GM18909 (cell line): Measurements from ENCODE around the gene SYTL1.

ENCODE experiments used
- ATAC-seq: cut with Tn5 transposase; IDR thresholded peaks from one replicate; pipeline ENCODE4 v1.9.1; 2021; ENCODE audit warnings: mild to moderate bottlenecking; ENCODE audit not compliant: unreplicated experiment, poor library complexity

Gene SYTL1

DNA sequence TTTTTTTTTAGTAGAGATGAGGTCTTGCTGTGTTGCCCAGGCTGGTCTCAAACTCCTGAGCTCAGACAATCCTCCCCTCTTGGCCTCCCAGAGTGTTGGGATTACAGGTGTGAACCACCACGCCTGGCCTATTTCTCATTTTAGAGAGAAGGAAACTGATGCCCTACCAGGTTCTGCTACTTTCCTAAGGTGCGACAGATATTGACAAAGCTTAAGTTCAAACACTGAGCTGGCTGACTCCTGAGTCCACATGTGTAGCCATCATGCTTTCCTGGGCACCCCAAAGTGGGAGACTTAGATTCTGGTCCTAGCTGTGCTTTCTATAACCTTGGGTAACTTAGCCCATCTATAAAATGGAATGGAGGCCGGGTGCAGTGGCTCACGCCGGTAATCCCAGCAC lies 25.0 kb upstream of the SYTL1 start:
- no peak for ATAC-seq

DNA sequence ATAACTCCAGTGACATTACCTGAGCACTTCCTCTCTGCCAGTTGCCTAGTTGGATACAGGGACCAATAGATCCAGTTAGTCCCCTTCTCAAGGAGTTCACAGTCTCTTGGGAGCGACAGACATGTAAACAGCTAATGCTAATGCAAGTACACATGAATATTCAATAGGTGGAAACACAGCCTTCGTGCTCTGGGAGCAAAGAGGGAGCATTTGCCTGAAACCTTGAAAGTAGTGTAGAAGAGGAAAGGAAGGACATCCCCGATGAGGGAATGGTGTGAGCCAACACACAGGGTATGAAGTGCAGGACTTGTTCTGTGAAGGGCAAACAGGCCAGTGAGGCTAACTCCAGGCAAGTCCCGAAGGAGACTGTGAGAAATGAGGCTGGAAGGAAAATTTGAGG lies 23.7 kb upstream of the SYTL1 start:
- ATAC-seq = no peak

- no peak for ATAC-seq
Measured at GRCh38 chr1:27318596-27318995, 23.2 kb upstream of the SYTL1 start.

DNA sequence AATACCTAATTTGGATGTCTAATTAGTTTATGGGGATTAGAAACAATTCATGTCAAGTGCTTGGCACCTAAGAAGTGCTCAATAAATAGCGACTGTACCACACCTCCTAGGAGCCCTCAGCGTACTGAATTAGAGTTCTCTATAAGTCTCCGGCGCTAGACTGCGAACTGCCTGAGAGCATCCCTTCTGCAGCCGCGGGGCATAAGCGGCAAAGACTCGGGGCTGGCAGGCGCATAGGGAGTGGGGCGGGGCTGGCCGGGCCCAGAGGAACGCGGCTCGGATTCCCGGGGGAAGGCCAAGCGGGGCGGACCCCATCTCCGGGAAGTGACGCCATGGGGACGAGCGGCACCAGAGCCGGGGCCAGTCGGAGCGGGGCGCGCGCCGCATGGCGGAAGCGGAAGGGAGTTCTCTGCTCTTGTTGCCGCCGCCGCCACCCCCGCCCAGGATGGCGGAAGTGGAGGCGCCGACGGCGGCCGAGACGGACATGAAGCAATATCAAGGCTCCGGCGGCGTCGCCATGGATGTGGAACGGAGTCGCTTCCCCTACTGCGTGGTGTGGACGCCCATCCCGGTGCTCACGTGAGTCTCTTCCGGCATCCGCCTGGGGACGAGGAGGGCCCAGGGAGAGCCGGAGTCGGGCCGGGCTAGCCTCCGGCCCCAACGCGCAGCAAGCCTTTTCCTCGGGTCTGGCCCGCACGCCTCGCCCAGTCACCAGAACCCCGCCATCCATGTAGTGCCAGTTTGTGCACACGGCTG lies 19.8 kb upstream of the SYTL1 start, which contains the start of gene TMEM222:
TSS of gene TMEM222 (plus strand) at position 351 of the 756 bp plus-strand sequence. CDS start at position 386, 35 bp downstream.
- ATAC-seq = peak; percentile 94

DNA sequence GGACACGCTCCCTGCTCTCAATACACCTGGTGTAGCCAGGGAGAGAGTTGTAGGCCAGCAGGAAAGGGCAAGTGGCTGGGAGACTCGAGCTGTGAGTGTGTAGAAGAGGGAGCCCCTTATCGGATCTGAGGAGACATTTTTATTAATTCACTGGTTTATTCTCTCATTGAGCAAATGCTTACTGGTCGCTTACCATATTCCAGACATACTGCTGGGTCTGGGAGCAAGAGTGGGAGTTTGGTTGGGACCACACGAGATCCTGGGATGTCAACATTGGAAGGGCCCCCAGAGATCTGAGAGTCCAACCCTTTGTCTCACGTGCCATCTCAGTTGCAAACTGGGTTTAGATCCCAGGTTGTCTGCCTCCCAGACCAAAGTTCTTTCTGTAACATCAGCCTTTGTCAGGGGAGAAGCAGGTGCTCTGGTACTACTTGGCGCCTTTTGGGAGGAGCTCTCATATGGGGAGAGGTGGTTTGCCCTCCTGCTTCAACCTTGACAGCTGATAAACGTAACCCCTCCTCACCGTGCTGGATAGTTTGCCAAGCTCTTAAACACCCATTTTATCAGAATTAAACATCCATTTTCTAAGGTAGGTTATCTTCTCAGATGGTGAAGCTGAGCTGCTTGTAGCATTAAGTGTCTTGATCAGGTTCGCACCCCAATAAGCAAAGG lies 19.1 kb upstream of the SYTL1 start:
- ATAC-seq = no peak

DNA sequence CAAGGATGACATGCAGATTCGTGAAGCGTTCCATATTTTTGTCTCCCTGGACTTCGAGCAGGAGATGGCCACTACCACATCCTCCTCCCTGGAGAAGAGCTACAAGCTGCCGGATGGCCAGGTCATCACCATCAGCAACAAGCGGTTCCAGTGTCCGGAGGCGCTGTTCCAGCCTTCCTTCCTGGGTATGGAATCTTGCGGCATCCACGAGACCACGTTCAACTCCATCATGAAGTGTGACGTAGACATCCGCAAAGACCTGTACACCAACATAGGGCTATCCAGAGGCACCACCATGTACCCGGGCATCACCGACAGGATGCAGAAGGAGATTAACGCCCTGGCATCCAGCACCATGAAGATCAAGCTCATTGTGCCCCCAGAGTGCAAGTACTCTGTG lies 16.5 kb upstream of the SYTL1 start:
- no peak for ATAC-seq

DNA sequence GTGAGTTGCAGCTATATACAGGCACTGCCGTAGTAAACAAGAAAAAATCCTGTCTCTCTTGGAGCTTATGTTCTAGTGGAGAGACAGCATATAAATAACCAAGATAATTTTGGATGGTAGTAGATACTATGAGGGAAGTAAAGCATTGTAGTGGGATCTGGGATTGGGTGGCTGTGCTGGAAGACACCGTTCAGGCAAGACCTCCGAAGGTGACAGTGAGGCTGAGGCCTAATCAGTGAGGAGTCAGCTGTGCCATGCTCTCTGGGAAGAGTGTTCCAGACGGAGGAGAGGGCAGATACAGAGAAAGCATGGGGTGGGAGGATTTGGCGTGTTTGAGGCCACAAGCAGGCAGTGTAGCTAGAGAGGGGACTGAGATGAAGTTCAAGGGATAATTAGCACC lies 13.9 kb upstream of the SYTL1 start:
- no peak for ATAC-seq

- ATAC-seq = no peak
Measured at GRCh38 chr1:27330786-27331185, 11.0 kb upstream of the SYTL1 start.

GRCh38 chr1:27331426-27331825 lies 10.4 kb upstream of the SYTL1 start:
- ATAC-seq = no peak

DNA sequence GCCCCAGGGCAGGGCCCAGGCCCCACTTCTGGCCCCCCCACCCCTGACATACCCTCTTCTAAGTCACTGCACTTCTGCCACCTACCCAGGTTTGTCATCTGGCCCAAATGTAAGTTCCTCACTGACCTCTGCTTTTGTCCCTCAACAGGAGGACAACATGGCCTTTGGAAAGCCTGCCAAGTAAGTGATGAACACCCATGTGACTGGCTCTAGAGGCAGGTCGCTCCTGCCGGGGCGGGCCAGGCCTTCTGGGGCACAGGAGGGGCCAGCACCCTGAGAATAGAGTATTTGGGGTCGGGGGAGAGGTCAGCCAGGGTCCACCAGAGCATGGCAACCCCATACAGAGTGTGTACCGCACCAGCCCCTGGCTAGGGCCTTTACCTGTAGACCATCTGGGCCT lies 9.9 kb upstream of the SYTL1 start:
- no peak for ATAC-seq

GRCh38 chr1:27332536-27333281 lies 9.1 kb upstream of the SYTL1 start:
- no peak for ATAC-seq

DNA sequence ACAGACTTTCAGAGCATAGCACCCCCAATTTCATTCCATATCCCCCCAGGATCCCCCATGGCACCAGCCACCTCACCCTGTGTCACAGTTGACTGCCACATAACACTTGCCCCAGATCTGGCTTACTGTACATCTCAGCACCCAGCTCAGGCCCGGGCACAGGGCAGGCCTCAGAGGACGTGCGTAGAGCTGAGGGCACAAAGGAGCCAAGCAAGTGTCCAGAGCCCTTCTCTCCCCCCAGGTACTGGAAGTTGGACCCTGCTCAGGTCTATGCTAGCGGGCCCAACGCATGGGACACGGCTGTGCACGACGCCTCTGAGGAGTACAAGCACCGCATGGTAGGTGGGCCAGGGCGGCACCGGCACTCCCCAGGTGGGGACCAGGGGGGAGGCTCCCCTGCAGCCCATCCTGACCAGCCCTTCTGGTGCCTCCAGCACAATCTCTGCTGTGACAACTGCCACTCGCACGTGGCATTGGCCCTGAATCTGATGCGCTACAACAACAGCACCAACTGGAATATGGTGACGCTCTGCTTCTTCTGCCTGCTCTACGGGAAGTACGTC lies 8.0 kb upstream of the SYTL1 start:
- no peak for ATAC-seq

- no peak for ATAC-seq
Measured at GRCh38 chr1:27335506-27336422, 6.1 kb upstream of the SYTL1 start.

- no peak for ATAC-seq
Measured at GRCh38 chr1:27336756-27337155, 5.1 kb upstream of the SYTL1 start.

DNA sequence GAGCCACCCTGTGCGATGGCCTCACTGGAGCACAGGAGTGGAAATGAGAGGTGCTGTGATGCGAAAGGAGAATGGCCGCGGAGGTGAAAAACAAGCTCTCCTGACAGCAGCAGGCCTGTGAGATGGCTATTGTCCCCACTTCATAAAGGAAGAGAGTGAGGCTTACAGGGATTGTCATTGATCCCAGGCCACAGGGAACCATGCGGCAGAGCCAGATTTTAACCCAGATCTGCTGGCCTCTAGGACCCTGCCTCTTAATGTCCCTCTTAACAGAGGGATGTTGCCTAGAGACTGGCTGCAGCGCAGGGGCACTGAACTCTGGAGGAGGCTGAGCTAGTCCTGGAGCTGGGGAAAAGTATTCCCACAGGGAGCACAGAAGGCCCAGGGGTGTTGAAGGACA lies 3.1 kb upstream of the SYTL1 start:
- ATAC-seq = no peak

DNA sequence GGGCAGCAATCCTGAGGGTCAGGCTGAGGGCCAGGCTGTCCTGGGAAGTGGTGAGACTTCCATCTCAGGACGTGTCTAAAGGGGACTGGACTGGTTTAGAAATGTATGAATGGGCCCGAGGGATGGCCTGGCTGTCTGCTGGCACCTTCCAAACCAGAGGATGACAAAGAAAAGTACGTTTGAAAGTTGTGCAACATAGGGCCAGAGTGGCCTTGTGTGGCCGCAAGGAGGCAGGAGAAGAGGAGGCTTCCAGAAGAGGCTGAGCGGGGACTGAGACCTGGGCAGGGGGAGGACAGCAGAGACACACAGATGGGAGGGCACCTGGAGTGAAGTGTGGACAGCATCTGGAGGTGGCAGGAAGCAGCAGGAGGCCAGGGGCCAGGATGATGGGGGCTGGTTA lies 2.6 kb upstream of the SYTL1 start:
- ATAC-seq = no peak

DNA sequence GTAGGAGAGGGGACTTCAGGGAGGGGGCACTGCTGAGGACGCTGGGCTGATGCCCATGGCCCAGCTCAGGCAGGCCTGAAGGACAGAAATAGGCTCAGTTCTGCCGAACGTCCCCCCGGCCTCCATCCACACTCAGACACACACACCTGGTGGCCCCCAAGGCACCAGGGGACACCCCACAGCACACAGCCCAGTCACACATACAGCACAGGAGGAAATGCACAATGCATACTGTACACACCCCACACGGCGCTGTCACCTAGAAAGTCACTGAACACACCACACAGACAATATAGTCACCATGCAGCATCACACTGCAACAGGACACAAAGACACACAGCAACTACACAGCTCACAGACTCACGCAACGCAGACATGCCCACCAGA lies 562 bp downstream of the SYTL1 start:
- no peak for ATAC-seq

- peak; percentile 39 for ATAC-seq
Measured at GRCh38 chr1:27342778-27343638, 1.2 kb downstream of the SYTL1 start.

DNA sequence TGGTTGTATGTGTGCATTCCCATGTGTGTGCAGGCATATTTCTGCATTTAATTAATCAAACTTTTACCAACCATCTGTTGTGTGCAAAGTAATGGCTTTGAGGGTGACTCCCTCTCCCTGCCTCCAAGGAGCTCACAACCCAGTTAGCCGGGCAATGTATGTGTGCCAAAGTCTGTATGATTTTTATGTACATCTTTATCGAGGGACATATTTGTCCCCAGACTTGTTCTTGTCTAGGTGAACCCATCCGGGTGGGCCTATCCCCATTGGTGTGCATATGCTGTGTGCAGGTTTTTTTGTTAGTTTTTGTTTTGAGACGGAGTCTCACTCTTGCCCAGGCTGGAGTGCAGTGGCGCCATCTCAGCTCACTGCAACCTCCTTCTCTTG lies 1.8 kb downstream of the SYTL1 start:
- no peak for ATAC-seq
